ENCODE measurements around the gene PLAAT1.

Gene PLAAT1

GRCh38 chr3:193229851-193230420, 11.1 kb upstream of the PLAAT1 start:
- no peak overlapping the region for H3K27ac ChIP-seq (ENCODE audit: low read length)
- no peaks in the 10 kb centered on the region for H3K4me1 ChIP-seq (ENCODE audit: control insufficient read depth in 1 of 2, insufficient read depth in 2 of 2, low read length in 2 of 2)
- no peaks in the 10 kb centered on the region for H3K9me3 ChIP-seq (ENCODE audit: control insufficient read depth in 1 of 2, low read length in 2 of 2)
- H3K4me3 ChIP-seq (ENCODE audit: low read depth in 1 of 2, low read length in 2 of 2): no peak overlapping the region
- H3K27me3 ChIP-seq (ENCODE audit: low read depth, low read length): no peaks in the 10 kb centered on the region
- no peaks in the 10 kb centered on the region for H3K36me3 ChIP-seq (ENCODE audit: control insufficient read depth in 1 of 2, insufficient read depth in 2 of 2, low read length in 2 of 2)

GRCh38 chr3:193230610-193231009, 10.4 kb upstream of the PLAAT1 start:
- Histone ChIP-seq H3K27ac (ENCODE audit: low read length) (no peak overlapping the region), H3K4me3 (ENCODE audit: low read depth in 1 of 2, low read length in 2 of 2) (no peak overlapping the region), H3K36me3 (ENCODE audit: control insufficient read depth in 1 of 2, insufficient read depth in 2 of 2, low read length in 2 of 2) (no peaks in the 10 kb centered on the region)

GRCh38 chr3:193231201-193231600, 9.8 kb upstream of the PLAAT1 start:
- no peaks in the 10 kb centered on the region for H3K36me3 ChIP-seq (ENCODE audit: control insufficient read depth in 1 of 2, insufficient read depth in 2 of 2, low read length in 2 of 2)
- H3K27ac ChIP-seq (ENCODE audit: low read length): no peak overlapping the region
- H3K4me3 ChIP-seq (ENCODE audit: low read depth in 1 of 2, low read length in 2 of 2): no peak overlapping the region
- H3K9me3 ChIP-seq (ENCODE audit: control insufficient read depth in 1 of 2, low read length in 2 of 2): no peaks in the 10 kb centered on the region
- H3K27me3 ChIP-seq (ENCODE audit: low read depth, low read length): no peaks in the 10 kb centered on the region
- no peaks in the 10 kb centered on the region for H3K4me1 ChIP-seq (ENCODE audit: control insufficient read depth in 1 of 2, insufficient read depth in 2 of 2, low read length in 2 of 2)

More at GRCh38 chr3:193230610-193231009, 10.4 kb upstream of the PLAAT1 start:
- Histone ChIP-seq H3K4me1 (ENCODE audit: control insufficient read depth in 1 of 2, insufficient read depth in 2 of 2, low read length in 2 of 2) (no peaks in the 10 kb centered on the region), H3K27me3 (ENCODE audit: low read depth, low read length) (no peaks in the 10 kb centered on the region), H3K9me3 (ENCODE audit: control insufficient read depth in 1 of 2, low read length in 2 of 2) (no peaks in the 10 kb centered on the region)

GRCh38 chr3:193236599-193236998, 4.4 kb upstream of the PLAAT1 start:
- H3K4me3 ChIP-seq (ENCODE audit: low read depth in 1 of 2, low read length in 2 of 2): no peak overlapping the region
- H3K27me3 ChIP-seq (ENCODE audit: low read depth, low read length): no peaks in the 10 kb centered on the region
- H3K27ac ChIP-seq (ENCODE audit: low read length): no peak overlapping the region
- no peaks in the 10 kb centered on the region for H3K4me1 ChIP-seq (ENCODE audit: control insufficient read depth in 1 of 2, insufficient read depth in 2 of 2, low read length in 2 of 2)
- no peaks in the 10 kb centered on the region for H3K36me3 ChIP-seq (ENCODE audit: control insufficient read depth in 1 of 2, insufficient read depth in 2 of 2, low read length in 2 of 2)
- no peaks in the 10 kb centered on the region for H3K9me3 ChIP-seq (ENCODE audit: control insufficient read depth in 1 of 2, low read length in 2 of 2)

GRCh38 chr3:193237030-193237429, 4.0 kb upstream of the PLAAT1 start:
- no peaks in the 10 kb centered on the region for H3K9me3 ChIP-seq (ENCODE audit: control insufficient read depth in 1 of 2, low read length in 2 of 2)
- no peak overlapping the region for H3K4me3 ChIP-seq (ENCODE audit: low read depth in 1 of 2, low read length in 2 of 2)
- no peak overlapping the region for H3K27ac ChIP-seq (ENCODE audit: low read length)
- H3K4me1 ChIP-seq (ENCODE audit: control insufficient read depth in 1 of 2, insufficient read depth in 2 of 2, low read length in 2 of 2): no peaks in the 10 kb centered on the region
- no peaks in the 10 kb centered on the region for H3K27me3 ChIP-seq (ENCODE audit: low read depth, low read length)
- no peaks in the 10 kb centered on the region for H3K36me3 ChIP-seq (ENCODE audit: control insufficient read depth in 1 of 2, insufficient read depth in 2 of 2, low read length in 2 of 2)

- Histone ChIP-seq H3K4me1 (ENCODE audit: control insufficient read depth in 1 of 2, insufficient read depth in 2 of 2, low read length in 2 of 2) (no peaks in the 10 kb centered on the region), H3K4me3 (ENCODE audit: low read depth in 1 of 2, low read length in 2 of 2) (peak overlapping the region; percentile 52 to 67), H3K27me3 (ENCODE audit: low read depth, low read length) (no peaks in the 10 kb centered on the region), H3K9me3 (ENCODE audit: control insufficient read depth in 1 of 2, low read length in 2 of 2) (no peaks in the 10 kb centered on the region), H3K36me3 (ENCODE audit: control insufficient read depth in 1 of 2, insufficient read depth in 2 of 2, low read length in 2 of 2) (no peaks in the 10 kb centered on the region), H3K27ac (ENCODE audit: low read length) (no peak overlapping the region)
Measured at GRCh38 chr3:193240436-193240849, 579 bp upstream of the PLAAT1 start.

GRCh38 chr3:193241716-193242115, 694 bp downstream of the PLAAT1 start:
- Histone ChIP-seq H3K4me1 (ENCODE audit: control insufficient read depth in 1 of 2, insufficient read depth in 2 of 2, low read length in 2 of 2) (no peaks in the 10 kb centered on the region), H3K27ac (ENCODE audit: low read length) (no peak overlapping the region), H3K4me3 (ENCODE audit: low read depth in 1 of 2, low read length in 2 of 2) (peak overlapping the region; percentile 12 to 67), H3K9me3 (ENCODE audit: control insufficient read depth in 1 of 2, low read length in 2 of 2) (no peaks in the 10 kb centered on the region), H3K27me3 (ENCODE audit: low read depth, low read length) (no peaks in the 10 kb centered on the region), H3K36me3 (ENCODE audit: control insufficient read depth in 1 of 2, insufficient read depth in 2 of 2, low read length in 2 of 2) (no peaks in the 10 kb centered on the region)

- Histone ChIP-seq H3K4me1 (ENCODE audit: control insufficient read depth in 1 of 2, insufficient read depth in 2 of 2, low read length in 2 of 2) (no peaks in the 10 kb centered on the region), H3K4me3 (ENCODE audit: low read depth in 1 of 2, low read length in 2 of 2) (no peak overlapping the region), H3K36me3 (ENCODE audit: control insufficient read depth in 1 of 2, insufficient read depth in 2 of 2, low read length in 2 of 2) (no peaks in the 10 kb centered on the region), H3K9me3 (ENCODE audit: control insufficient read depth in 1 of 2, low read length in 2 of 2) (peaks cover 2 to 17% of the 10 kb centered on the region in 2 donors), H3K27ac (ENCODE audit: low read length) (no peak overlapping the region), H3K27me3 (ENCODE audit: low read depth, low read length) (no peaks in the 10 kb centered on the region)
Measured at GRCh38 chr3:193243571-193243970, 2.5 kb downstream of the PLAAT1 start.

- H3K4me1 ChIP-seq (ENCODE audit: control insufficient read depth in 1 of 2, insufficient read depth in 2 of 2, low read length in 2 of 2): no peaks in the 10 kb centered on the region
- H3K27ac ChIP-seq (ENCODE audit: low read length): no peak overlapping the region
- no peaks in the 10 kb centered on the region for H3K36me3 ChIP-seq (ENCODE audit: control insufficient read depth in 1 of 2, insufficient read depth in 2 of 2, low read length in 2 of 2)
- peak overlapping the region in 1 of 2 donors; percentile 36 for H3K4me3 ChIP-seq (ENCODE audit: low read depth in 1 of 2, low read length in 2 of 2)
- H3K9me3 ChIP-seq (ENCODE audit: control insufficient read depth in 1 of 2, low read length in 2 of 2): peaks cover 14 to 31% of the 10 kb centered on the region in 2 donors
- H3K27me3 ChIP-seq (ENCODE audit: low read depth, low read length): no peaks in the 10 kb centered on the region
Measured at GRCh38 chr3:193248848-193249468, 7.9 kb downstream of the PLAAT1 start.

- Histone ChIP-seq H3K4me1 (ENCODE audit: control insufficient read depth in 1 of 2, insufficient read depth in 2 of 2, low read length in 2 of 2) (no peaks in the 10 kb centered on the region), H3K27me3 (ENCODE audit: low read depth, low read length) (no peaks in the 10 kb centered on the region), H3K27ac (ENCODE audit: low read length) (no peak overlapping the region), H3K9me3 (ENCODE audit: control insufficient read depth in 1 of 2, low read length in 2 of 2) (peaks cover 14 to 31% of the 10 kb centered on the region in 2 donors), H3K4me3 (ENCODE audit: low read depth in 1 of 2, low read length in 2 of 2) (peak overlapping the region in 1 of 2 donors; percentile 3), H3K36me3 (ENCODE audit: control insufficient read depth in 1 of 2, insufficient read depth in 2 of 2, low read length in 2 of 2) (no peaks in the 10 kb centered on the region)
Measured at GRCh38 chr3:193250492-193250891, 9.5 kb downstream of the PLAAT1 start.

GRCh38 chr3:193253986-193254660, 13.1 kb downstream of the PLAAT1 start:
- H3K4me3 ChIP-seq (ENCODE audit: low read depth in 1 of 2, low read length in 2 of 2): no peak overlapping the region
- H3K27me3 ChIP-seq (ENCODE audit: low read depth, low read length): no peaks in the 10 kb centered on the region
- peaks cover 7 to 9% of the 10 kb centered on the region in 2 donors for H3K9me3 ChIP-seq (ENCODE audit: control insufficient read depth in 1 of 2, low read length in 2 of 2)
- no peaks in the 10 kb centered on the region for H3K4me1 ChIP-seq (ENCODE audit: control insufficient read depth in 1 of 2, insufficient read depth in 2 of 2, low read length in 2 of 2)
- H3K27ac ChIP-seq (ENCODE audit: low read length): no peak overlapping the region
- no peaks in the 10 kb centered on the region for H3K36me3 ChIP-seq (ENCODE audit: control insufficient read depth in 1 of 2, insufficient read depth in 2 of 2, low read length in 2 of 2)

Data from muscle layer of duodenum (tissue), 2 donors.